Natural killer cell treated with Interleukin-12 subunit alpha and Interleukin-12 subunit beta and Interleukin-15 and Interleukin-18, amount 100 ng/mL, for 72 hours (primary cell): ENCODE measurements around the gene NRXN3. TPM values are rescaled to one million over a fixed set of nuclear protein-coding genes. Genes with fewer than 3 reads are reported as not detected.

Experiments
- ATAC-seq, 2 donors: fragments of 150-1000 bp; cut with Tn5 transposase in 1 of 2; sonication (Bioruptor Pico), chemical (Tn5 transposase) in 1 of 2; 2 replicates each; pipeline ENCODE4 v1.10.0; 2021
- DNase-seq: peaks from one replicate; pipeline ENCODE4 v3.0.0; 2022; ENCODE audit warnings: low spot score
- H3K27ac Mint-ChIP-seq, 2 donors: 1 replicate in 1 of 2; 2 replicates in 1 of 2; pipeline ENCODE4 v1.8.0; 2022; ENCODE audit warnings: mixed read lengths in 2 of 2, mild to moderate bottlenecking in 1 of 2, moderate library complexity in 1 of 2
- H3K27me3 Mint-ChIP-seq, 2 donors: 1 replicate in 1 of 2; 2 replicates in 1 of 2; pipeline ENCODE4 v1.8.0; 2022; ENCODE audit warnings: mixed read lengths in 2 of 2
- H3K36me3 Mint-ChIP-seq: one replicate; pipeline ENCODE4 v1.8.0; 2022; ENCODE audit warnings: mixed read lengths
- H3K4me1 Mint-ChIP-seq, 2 donors: 1 replicate in 1 of 2; 2 replicates in 1 of 2; pipeline ENCODE4 v1.8.0; 2022; ENCODE audit warnings: low read depth in 2 of 2, mixed read lengths in 2 of 2, mild to moderate bottlenecking in 1 of 2
- H3K4me3 Mint-ChIP-seq: one replicate; pipeline ENCODE4 v1.8.0; 2022; ENCODE audit warnings: mixed read lengths
- H3K9me3 Mint-ChIP-seq: 2 replicates; pipeline ENCODE4 v1.8.0; 2022; ENCODE audit warnings: mixed read lengths
- total RNA-seq, 2 donors: library from RNA; stranded (reverse); gene quantifications; one replicate each; pipeline ENCODE4 v1.2.3, GENCODE V29; 2022

The NRXN3 gene
- total RNA-seq, 2 donors from 2014 or later: not detected

DNA sequence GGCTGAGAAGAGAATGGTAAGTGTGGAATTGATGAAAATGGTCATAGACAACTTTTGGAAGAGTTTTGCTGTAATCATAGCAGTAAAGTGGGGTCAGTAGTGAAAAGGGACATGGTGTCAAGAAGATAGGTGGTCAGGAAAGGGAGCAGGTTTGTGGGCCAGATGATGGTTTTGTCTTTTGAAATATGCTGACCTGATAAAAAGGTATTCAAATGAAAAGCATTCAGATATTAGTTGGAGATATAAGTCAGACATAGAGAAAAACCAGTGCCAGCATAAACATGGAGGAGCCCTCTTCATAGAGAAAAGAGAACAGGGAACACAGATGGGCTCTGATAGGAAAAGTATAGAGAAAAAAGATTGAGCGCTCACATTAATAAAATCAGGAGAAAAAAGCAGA, 518.3 kb downstream of the NRXN3 start:
- ATAC-seq: no peak
- H3K4me1 Mint-ChIP-seq: no peaks in the 10 kb centered on the region
- H3K36me3 Mint-ChIP-seq: no peaks in the 10 kb centered on the region
- no peak for DNase-seq
- no peak overlapping the region for H3K4me3 Mint-ChIP-seq
- peaks cover 0 to 6% of the 10 kb centered on the region in 2 donors for H3K27me3 Mint-ChIP-seq
- peaks cover 7% of the 10 kb centered on the region for H3K9me3 Mint-ChIP-seq
- H3K27ac Mint-ChIP-seq: no peak overlapping the region

DNA sequence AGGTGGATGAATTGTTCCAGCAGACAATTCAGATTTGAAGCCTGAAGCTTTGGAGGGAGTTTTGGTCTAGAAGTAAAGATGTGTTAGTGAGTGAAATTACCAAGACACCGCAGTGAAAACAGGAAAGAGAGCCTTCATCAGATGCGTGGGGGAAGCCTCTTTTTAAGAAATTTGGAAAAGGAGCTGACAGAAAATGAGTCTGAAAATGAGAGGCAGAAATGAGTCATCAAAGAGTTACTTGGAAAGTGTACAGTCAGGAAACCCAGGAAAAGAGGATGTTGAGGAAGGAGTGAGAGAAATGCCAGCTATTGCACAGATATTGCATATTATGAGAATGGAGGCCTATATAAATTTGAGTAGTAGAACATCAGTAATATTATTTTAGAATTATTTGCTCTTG, 520.7 kb downstream of the NRXN3 start:
- Mint-ChIP-seq H3K9me3 (peaks cover 4% of the 10 kb centered on the region), H3K4me1 (no peaks in the 10 kb centered on the region), H3K27me3 (peaks cover 0 to 6% of the 10 kb centered on the region in 2 donors), H3K27ac (no peak overlapping the region), H3K36me3 (no peaks in the 10 kb centered on the region), H3K4me3 (no peak overlapping the region)
- ATAC-seq: no peak
- DNase-seq: no peak

DNA sequence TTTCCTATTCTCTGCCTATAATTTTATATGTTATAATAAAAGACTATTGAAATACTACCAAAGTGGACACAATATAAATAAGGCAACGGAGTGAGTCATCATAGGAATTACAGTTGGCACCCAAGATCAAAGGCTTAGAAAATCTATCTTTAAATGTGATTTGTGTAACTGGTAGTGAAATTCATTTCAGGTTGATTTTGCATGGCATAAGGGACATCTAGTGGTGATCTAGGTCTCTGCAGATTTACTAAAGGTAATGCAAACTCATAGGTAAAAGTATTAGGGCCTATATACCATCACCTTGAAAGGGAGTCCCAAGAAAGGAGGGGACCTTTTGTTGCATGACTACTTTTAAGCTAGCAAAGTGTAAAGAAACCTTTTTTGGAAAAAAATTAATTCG, 527.2 kb downstream of the NRXN3 start:
- Mint-ChIP-seq H3K36me3 (no peaks in the 10 kb centered on the region), H3K27ac (no peak overlapping the region)

DNA sequence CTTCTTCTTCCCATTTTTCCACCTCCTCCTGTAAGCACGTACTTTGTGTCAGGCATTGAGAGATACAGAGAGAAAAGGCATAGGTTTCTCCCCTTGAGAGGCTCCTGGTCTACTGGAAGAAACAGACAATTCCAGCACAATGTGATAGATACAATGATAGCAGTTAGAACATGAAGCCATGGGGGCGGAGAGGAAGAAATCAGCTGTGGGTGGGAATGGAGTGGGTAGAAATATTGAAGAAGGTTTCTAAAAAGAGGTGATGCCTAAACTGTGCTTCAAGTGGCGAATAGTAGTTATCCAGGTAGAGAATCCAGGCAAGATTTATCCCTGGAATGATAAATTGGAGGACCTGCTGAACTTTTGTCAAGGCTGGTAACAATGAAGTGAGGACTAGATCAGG, 528.8 kb downstream of the NRXN3 start:
- Mint-ChIP-seq H3K27ac (no peak overlapping the region), H3K4me3 (no peak overlapping the region), H3K4me1 (no peaks in the 10 kb centered on the region), H3K9me3 (no peaks in the 10 kb centered on the region), H3K36me3 (no peaks in the 10 kb centered on the region), H3K27me3 (no peaks in the 10 kb centered on the region)
- no peak for DNase-seq
- no peak for ATAC-seq

More for the DNA sequence above, 527.2 kb downstream of the NRXN3 start:
- no peaks in the 10 kb centered on the region for H3K9me3 Mint-ChIP-seq
- DNase-seq (no peak), ATAC-seq (no peak)
- no peak overlapping the region for H3K4me3 Mint-ChIP-seq
- no peaks in the 10 kb centered on the region for H3K27me3 Mint-ChIP-seq
- H3K4me1 Mint-ChIP-seq: no peaks in the 10 kb centered on the region

DNA sequence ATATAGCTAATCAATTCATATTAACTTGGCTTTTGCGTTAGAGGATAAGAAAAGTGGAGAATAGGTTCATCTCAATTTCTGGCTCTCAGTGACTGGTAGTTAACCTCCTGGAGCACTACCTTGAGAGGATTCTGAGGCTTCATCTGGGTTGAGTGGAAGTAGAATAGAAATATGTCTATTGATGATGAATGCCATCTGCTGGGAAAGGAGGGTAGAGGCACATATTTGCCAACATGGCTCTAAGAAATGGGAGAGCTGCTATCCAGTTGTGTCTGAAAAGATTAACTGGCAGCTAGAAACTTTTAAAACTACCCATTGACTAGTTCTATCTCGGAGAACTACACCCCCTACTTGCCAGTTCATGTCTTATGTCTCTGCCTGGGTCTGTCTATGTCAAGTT, 530.1 kb downstream of the NRXN3 start:
- H3K9me3 Mint-ChIP-seq: no peaks in the 10 kb centered on the region

DNA sequence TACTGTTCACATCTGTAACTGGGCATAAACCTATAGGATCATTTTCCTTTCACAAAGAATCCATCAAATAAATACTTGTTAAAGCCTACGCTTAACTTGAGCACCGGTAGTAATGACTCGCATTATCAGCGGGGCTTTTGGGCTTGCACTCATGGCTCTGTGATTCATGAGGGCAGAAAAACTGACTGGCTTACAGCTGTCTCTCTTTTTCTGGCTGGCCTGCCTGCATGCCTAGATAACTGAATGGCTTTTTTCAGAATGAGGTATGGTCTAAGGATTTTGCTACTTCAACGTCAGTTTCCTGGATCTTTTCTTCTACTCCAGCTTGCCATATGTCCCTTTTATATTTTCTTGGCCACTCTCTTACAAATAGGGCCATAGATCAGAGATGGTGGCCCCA, 531.1 kb downstream of the NRXN3 start:
- Mint-ChIP-seq H3K4me3 (no peak overlapping the region), H3K36me3 (no peaks in the 10 kb centered on the region), H3K9me3 (no peaks in the 10 kb centered on the region), H3K27ac (no peak overlapping the region), H3K4me1 (no peaks in the 10 kb centered on the region), H3K27me3 (no peaks in the 10 kb centered on the region)
- no peak for ATAC-seq
- DNase-seq: no peak

More for the DNA sequence above, 530.1 kb downstream of the NRXN3 start:
- ATAC-seq (no peak), DNase-seq (no peak)
- no peaks in the 10 kb centered on the region for H3K4me1 Mint-ChIP-seq
- H3K27ac Mint-ChIP-seq: no peak overlapping the region
- no peaks in the 10 kb centered on the region for H3K27me3 Mint-ChIP-seq
- no peaks in the 10 kb centered on the region for H3K36me3 Mint-ChIP-seq
- H3K4me3 Mint-ChIP-seq: no peak overlapping the region

DNA sequence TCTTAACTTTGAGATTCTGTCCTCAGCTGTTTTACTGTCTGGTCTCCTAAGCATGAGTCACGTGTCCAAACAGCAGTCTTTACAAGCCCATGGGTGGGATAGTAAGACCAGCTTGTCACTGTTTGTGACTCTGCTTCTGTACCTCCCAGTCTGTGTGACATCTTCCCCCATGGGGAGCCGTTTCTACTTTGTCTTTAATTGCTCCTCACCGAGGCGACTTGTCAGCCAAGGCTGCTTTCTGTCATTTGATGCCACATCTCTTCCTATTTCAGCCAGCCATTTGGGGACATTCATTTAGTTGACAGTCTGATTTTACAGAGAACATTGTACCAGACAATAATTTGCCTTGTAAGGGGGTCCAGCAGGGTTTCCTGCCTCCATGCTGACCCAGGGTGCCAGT, 534.8 kb downstream of the NRXN3 start:
- Mint-ChIP-seq H3K36me3 (no peaks in the 10 kb centered on the region), H3K27ac (no peak overlapping the region), H3K9me3 (peaks cover 7% of the 10 kb centered on the region), H3K27me3 (no peaks in the 10 kb centered on the region), H3K4me1 (no peaks in the 10 kb centered on the region), H3K4me3 (no peak overlapping the region)
- no peak for ATAC-seq
- DNase-seq: no peak

DNA sequence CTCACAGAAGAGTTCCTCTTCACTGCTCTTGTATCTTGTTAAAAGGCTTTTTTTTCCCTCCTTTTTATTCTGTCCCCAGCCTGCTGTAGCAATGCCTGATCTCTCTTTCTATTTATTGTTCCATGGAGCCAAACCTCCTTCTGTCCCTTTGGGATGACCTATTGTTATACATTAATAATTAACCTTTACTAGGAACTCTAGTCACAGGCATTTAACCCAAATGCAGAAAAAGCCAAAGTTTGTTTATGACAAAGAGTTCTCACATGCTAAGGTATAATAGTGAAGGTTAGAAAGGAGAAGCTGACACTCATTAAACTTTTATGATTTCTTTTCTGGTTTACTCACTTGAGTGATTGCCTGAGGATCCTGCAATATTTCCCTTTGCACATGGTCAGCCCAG, 535.8 kb downstream of the NRXN3 start:
- no peak for DNase-seq
- no peaks in the 10 kb centered on the region for H3K27me3 Mint-ChIP-seq
- no peak overlapping the region for H3K27ac Mint-ChIP-seq
- no peaks in the 10 kb centered on the region for H3K4me1 Mint-ChIP-seq
- H3K36me3 Mint-ChIP-seq: no peaks in the 10 kb centered on the region
- peaks cover 8% of the 10 kb centered on the region for H3K9me3 Mint-ChIP-seq
- no peak for ATAC-seq
- H3K4me3 Mint-ChIP-seq: no peak overlapping the region

DNA sequence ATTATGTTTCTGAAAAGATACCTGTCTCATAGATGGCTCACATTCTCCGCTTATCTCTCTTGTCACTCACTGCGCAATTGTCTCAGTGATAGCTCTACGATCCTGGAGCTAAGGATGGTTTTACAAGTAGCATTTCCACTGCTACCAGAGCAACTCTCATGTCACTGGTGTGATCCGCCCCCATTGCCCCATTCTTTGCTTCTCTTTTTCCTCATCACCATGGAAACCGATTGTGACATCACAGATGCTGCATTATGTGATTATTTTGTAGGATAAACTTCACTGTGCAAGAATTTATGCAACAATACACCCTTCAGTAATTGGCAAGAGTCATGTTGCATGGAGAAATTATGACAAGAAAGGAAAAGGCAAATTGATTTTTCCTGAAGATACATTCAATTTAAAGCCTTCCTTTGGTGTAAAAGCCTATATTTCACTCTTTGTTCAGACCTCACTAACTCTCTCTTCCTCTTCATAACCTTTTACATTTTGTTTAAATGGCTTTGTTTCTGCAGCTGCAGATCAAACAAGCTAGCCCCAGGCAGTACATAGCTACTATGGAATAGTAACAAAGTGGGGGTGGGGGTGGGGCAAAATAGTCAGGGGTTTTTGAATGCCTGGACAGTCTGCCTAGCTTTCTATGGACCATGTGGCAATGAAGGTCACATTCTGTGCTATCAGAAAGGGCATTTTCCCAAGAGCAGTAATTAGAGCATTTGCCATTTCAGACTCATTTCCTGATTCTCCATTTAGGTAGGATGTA, 539.8 kb downstream of the NRXN3 start:
- DNase-seq (no peak), ATAC-seq (no peak)
- peaks cover 8% of the 10 kb centered on the region for H3K9me3 Mint-ChIP-seq
- no peak overlapping the region for H3K4me3 Mint-ChIP-seq
- H3K27ac Mint-ChIP-seq: no peak overlapping the region
- H3K36me3 Mint-ChIP-seq: no peaks in the 10 kb centered on the region
- no peaks in the 10 kb centered on the region for H3K27me3 Mint-ChIP-seq
- no peaks in the 10 kb centered on the region for H3K4me1 Mint-ChIP-seq

DNA sequence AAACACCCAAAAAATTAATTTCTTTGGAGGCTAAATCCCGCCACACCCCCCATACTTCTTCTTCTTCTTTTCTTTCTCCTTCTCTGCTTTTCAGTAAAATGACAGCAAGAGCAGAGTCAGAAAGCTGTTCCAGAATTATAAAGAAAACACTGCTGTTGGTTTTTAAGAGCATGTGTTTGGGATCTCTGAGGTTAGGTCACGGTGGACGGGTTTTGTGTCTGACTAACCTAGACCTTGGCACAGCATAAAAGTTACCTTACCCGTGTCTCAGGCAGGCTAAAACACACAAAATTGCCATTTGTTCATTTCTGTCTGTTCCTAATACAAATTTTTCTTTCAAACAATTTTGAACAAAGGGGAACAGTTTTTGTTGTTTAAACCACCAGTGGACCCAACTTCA, 540.8 kb downstream of the NRXN3 start:
- Mint-ChIP-seq H3K36me3 (no peaks in the 10 kb centered on the region), H3K27ac (no peak overlapping the region), H3K4me3 (no peak overlapping the region), H3K27me3 (no peaks in the 10 kb centered on the region), H3K4me1 (no peaks in the 10 kb centered on the region), H3K9me3 (peaks cover 8% of the 10 kb centered on the region)
- DNase-seq (no peak), ATAC-seq (no peak)

DNA sequence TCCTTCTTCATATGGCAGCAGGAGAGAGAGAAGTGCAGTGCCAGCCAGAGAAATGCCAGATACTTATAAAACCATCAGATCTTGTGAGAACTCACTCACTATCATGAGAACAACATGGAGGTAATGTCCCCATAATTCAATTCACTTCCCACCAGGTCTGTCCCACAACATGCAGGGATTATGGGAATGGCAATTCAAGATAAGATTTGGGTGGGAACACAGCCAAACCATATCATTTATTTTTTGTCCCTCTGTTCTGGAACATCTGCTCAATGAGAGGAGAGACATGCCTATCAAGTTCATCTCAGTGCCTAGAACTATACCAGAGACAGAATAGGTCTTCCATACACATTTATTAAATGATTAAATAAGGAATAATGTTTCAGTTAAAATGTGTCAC, 543.5 kb downstream of the NRXN3 start:
- ATAC-seq (no peak), DNase-seq (no peak)
- Mint-ChIP-seq H3K27ac (no peak overlapping the region), H3K27me3 (no peaks in the 10 kb centered on the region), H3K36me3 (no peaks in the 10 kb centered on the region), H3K4me1 (no peaks in the 10 kb centered on the region), H3K4me3 (no peak overlapping the region), H3K9me3 (peaks cover 4% of the 10 kb centered on the region)

DNA sequence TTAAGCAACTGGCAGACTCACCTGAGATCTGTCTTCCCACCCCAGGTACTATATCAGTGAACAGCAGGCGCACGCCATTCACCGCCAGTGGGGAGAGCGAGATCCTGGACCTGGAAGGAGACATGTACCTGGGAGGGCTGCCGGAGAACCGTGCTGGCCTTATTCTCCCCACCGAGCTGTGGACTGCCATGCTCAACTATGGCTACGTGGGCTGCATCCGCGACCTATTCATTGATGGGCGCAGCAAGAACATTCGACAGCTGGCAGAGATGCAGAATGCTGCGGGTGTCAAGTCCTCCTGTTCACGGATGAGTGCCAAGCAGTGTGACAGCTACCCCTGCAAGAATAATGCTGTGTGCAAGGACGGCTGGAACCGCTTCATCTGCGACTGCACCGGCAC, 544.5 kb downstream of the NRXN3 start:
- H3K27ac Mint-ChIP-seq: no peak overlapping the region

DNA sequence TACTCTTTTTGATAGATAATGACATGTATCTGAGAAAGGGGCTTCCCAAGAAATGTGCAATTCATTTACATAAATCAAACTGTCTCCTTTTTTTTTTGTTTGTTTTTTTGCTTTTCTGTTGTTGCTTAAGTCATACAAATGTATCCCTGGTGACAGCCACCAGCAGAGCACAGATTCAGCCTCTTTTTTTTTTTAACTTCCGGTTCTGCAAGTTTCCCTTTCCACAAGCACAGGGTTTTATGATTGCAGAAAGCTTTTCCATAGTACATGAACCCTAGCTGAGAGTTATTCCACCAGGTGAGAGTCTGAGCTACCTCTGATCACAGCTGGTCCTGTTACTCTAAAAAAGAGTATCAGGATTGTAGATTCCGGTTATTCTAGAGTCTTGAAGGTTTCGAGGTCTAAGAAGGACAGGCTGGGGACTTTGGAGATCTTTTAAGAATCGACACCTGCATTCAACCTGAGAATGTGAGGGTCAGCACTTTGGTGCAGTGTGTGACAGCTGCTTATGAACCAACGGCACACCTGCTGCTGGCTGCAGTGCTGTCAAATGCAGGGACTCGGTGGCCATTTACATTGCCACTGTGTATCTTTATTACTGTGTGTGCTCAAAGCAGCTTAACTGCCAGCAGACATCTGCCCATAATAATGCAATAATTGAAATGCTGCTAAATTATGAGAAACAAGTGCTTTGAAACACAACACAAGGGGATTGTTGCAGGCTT, 551.7 kb downstream of the NRXN3 start:
- no peak for ATAC-seq
- H3K27ac Mint-ChIP-seq: no peak overlapping the region
- H3K27me3 Mint-ChIP-seq: no peaks in the 10 kb centered on the region
- H3K9me3 Mint-ChIP-seq: no peaks in the 10 kb centered on the region
- no peaks in the 10 kb centered on the region for H3K36me3 Mint-ChIP-seq
- DNase-seq: no peak
- H3K4me3 Mint-ChIP-seq: no peak overlapping the region
- no peaks in the 10 kb centered on the region for H3K4me1 Mint-ChIP-seq

More for the DNA sequence above, 544.5 kb downstream of the NRXN3 start:
- Mint-ChIP-seq H3K4me3 (no peak overlapping the region), H3K9me3 (peaks cover 3% of the 10 kb centered on the region), H3K36me3 (no peaks in the 10 kb centered on the region), H3K27me3 (no peaks in the 10 kb centered on the region), H3K4me1 (no peaks in the 10 kb centered on the region)
- ATAC-seq: peak in 1 of 2 donors; percentile 6
- no peak for DNase-seq

DNA sequence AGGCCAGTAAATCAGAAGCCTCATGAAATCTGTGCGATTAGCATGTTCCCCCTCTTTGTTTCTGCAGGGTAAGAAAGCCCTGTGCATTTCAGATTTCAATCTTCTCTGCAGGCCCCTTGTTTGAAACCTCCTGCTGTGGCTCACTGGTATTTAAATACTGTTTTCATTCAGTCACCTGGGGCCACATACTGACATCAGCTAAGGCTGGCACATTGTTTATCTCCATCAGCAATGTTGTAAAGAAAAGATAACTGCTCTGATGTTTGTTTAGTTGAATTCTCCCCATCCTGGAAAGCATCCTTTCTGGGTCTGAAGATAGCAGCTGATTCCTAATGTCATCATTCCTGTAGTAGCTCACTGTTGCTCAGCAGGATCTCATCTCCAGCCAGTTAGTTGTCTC, 554.9 kb downstream of the NRXN3 start:
- H3K27me3 Mint-ChIP-seq: no peaks in the 10 kb centered on the region
- no peak overlapping the region for H3K4me3 Mint-ChIP-seq
- H3K4me1 Mint-ChIP-seq: no peaks in the 10 kb centered on the region
- ATAC-seq (no peak), DNase-seq (no peak)
- no peak overlapping the region for H3K27ac Mint-ChIP-seq
- H3K9me3 Mint-ChIP-seq: no peaks in the 10 kb centered on the region
- H3K36me3 Mint-ChIP-seq: no peaks in the 10 kb centered on the region
